Measurements from ENCODE around the gene MATN4. TPM values are rescaled to one million over a fixed set of nuclear protein-coding genes. Genes with fewer than 3 reads are reported as not detected.

MATN4 gene
- total RNA-seq, 4 donors from 2014 or later, result 0.09 to 0.68 TPM; not detected in 2

DNA sequence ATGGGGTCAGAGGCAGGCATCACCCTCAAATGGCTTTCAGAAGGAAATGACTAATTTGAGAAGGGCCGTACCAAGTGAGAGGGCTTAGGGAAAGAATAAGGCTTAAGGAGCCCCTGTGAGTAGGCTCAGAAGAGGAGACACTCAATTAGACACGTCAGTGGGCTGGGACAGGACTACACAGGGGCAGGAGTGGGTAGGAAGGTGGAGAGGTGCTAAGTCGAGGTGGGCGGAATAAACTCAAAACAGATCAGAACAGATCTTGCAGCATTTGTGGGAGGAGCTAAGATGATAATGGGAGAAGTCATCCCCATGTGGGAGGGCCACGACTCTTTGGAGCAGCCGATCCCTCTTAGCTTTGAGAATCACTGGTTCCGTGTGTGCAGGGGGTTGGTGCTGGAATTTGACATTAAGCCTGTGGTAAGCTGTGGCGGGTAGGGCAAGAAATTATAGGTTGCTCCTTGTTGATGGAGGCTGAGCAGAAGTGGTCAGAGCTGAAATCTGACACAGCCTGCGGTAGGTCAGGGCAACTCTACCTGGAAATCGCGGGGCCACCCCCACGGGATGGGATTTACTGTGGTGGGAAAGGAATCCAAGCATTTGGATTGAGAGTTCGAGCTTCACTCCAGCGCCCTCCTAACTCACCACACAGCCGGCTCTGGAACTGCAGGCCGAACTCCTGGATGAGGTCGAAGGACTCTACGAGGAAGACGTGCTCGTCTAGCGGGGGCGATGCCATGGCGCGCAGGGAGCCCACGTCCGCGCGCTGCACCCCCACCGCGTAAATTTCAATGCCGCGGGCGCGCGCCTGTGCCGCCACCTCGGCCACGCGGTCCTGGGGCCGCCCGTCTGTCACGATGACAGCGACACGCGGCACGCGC lies 4.3 kb downstream of the MATN4 start:
- intact Hi-C loops (cut with DNase I), result no loop called here

DNA sequence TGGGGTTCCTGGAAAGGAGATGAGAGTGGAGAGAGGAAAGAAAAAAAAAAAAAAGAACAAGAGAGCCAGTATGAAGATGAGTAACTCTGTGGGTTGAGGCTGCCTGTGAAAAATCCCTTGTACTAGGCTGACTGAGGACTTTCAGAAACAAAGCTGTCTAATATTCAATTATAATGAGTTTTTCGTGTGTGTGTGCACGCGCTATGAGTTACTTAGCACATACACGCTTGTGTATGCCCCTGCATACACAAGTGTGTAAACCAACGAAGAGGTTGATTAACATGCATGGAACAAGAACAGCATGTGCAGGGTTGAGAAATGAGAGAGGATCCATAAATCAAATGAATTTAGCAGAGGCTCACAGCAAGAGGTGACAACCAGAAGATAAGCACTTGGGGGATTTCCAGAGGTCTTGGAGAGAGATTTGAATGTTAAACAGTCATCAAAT lies 6.3 kb downstream of the MATN4 start:
- H3K27me3 ChIP-seq, result peaks cover 0 to 72% (median 0%) of the 10 kb centered on the region in 4 donors
- H3K9me3 ChIP-seq, result no peaks in the 10 kb centered on the region
- H3K4me1 ChIP-seq, result peaks cover 0 to 7% (median 0%) of the 10 kb centered on the region in 3 donors
- no peak for DNase-seq
- 56 to 79% methylated on average over 5 of the region's 5 CpGs for WGBS, 2 donors
- TF ChIP-seq POLR2A (IDR thresholded peaks at IDR 0.05), result no peak
- TF ChIP-seq, protein P1, sequence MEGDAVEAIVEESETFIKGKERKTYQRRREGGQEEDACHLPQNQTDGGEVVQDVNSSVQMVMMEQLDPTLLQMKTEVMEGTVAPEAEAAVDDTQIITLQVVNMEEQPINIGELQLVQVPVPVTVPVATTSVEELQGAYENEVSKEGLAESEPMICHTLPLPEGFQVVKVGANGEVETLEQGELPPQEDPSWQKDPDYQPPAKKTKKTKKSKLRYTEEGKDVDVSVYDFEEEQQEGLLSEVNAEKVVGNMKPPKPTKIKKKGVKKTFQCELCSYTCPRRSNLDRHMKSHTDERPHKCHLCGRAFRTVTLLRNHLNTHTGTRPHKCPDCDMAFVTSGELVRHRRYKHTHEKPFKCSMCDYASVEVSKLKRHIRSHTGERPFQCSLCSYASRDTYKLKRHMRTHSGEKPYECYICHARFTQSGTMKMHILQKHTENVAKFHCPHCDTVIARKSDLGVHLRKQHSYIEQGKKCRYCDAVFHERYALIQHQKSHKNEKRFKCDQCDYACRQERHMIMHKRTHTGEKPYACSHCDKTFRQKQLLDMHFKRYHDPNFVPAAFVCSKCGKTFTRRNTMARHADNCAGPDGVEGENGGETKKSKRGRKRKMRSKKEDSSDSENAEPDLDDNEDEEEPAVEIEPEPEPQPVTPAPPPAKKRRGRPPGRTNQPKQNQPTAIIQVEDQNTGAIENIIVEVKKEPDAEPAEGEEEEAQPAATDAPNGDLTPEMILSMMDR (IDR thresholded peaks at IDR 0.05), result no peak
- H3K4me3 ChIP-seq, result no peak overlapping the region
- intact Hi-C loops (cut with DNase I), result no loop called here
- no peak overlapping the region for H3K27ac ChIP-seq
- H3K36me3 ChIP-seq, result no peaks in the 10 kb centered on the region

More for the DNA sequence above, 4.3 kb downstream of the MATN4 start:
- no peak for DNase-seq
- peaks cover 0 to 27% (median 6%) of the 10 kb centered on the region in 3 donors for H3K4me1 ChIP-seq
- WGBS, 2 donors, result 58 to 75% methylated on average over 15 to 35 of the region's 47 CpGs
- no peaks in the 10 kb centered on the region for H3K9me3 ChIP-seq
- no peaks in the 10 kb centered on the region for H3K36me3 ChIP-seq
- TF ChIP-seq, protein P1 (IDR thresholded peaks at IDR 0.05), result no peak
- TF ChIP-seq POLR2A (IDR thresholded peaks at IDR 0.05), result no peak
- H3K27me3 ChIP-seq, result peaks cover 0 to 71% (median 0%) of the 10 kb centered on the region in 4 donors
- H3K27ac ChIP-seq, result no peak overlapping the region
- no peak overlapping the region for H3K4me3 ChIP-seq

DNA sequence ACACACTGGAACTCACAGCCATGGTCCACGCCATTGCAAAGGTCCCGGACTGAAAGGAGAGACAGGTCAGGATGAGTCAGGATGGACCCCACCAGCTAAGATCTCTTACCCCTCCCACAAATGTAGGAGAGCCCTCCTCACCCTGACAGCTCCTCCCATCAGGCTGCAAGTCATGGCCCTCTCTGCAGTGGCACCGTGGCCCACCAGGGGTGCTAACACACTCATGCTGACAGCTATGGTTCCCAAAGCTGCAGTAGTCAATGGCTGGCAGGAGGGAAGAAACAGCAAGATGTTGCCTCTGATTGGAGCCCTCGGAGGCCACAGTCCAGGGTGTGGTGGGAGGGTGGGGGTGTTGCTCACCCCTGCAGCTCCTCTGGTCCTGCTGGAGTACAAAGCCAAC lies 7.1 kb downstream of the MATN4 start:
- 61% methylated on average over 3 of the region's 4 CpGs; no CpG with 5 or more reads in 1 of the 2 donors for WGBS, 2 donors
- Histone ChIP-seq H3K27ac (no peak overlapping the region), H3K27me3 (peaks cover 0 to 72% (median 0%) of the 10 kb centered on the region in 4 donors), H3K36me3 (no peaks in the 10 kb centered on the region), H3K9me3 (no peaks in the 10 kb centered on the region), H3K4me1 (no peaks in the 10 kb centered on the region), H3K4me3 (no peak overlapping the region)
- TF ChIP-seq POLR2A (IDR thresholded peaks at IDR 0.05), result no peak
- TF ChIP-seq, protein P1 (IDR thresholded peaks at IDR 0.05), result peak in 1 of 6 experiments; percentile 34
- no peak for DNase-seq
- intact Hi-C loops (cut with DNase I), result no loop called here

DNA sequence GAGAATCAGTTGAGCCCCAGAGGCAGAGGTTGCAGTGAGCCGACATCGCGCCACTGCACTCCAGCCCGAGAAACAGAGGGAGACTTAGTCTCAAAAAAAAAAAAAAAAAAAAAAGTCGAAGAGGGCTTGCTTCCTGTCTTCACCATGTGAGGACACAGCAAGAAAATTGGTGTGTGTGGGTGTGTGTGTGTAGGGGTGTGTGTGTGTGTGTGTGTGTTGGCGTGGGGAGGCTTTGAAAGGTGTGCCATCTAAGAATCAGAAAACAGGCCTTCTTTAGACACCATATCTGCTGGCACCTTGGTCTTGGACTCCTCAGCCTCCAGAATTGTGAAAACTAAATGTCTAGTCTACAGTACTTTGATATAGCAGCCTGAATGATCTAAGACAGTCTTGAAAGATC lies 8.3 kb downstream of the MATN4 start:
- no peaks in the 10 kb centered on the region for H3K9me3 ChIP-seq
- H3K4me3 ChIP-seq, result no peak overlapping the region
- TF ChIP-seq, protein P1 (IDR thresholded peaks at IDR 0.05), result no peak
- TF ChIP-seq POLR2A (IDR thresholded peaks at IDR 0.05), result no peak
- intact Hi-C loops (cut with DNase I), result loop anchor here (10.0 kb wide), 1 partner anchor 165 kb away; no protein-coding TSS in a partner anchor
- no peak for DNase-seq
- 81 to 95% methylated on average over 4 to 6 of the region's 6 CpGs for WGBS, 2 donors
- no peaks in the 10 kb centered on the region for H3K36me3 ChIP-seq
- H3K4me1 ChIP-seq, result no peaks in the 10 kb centered on the region
- peaks cover 0 to 72% (median 0%) of the 10 kb centered on the region in 4 donors for H3K27me3 ChIP-seq
- H3K27ac ChIP-seq, result no peak overlapping the region
